Mucosa of rectum (tissue), 2 donors: ENCODE results near the gene CDH22.

Source experiments
- H3K27ac ChIP-seq, 2 donors: one replicate each; pipeline ENCODE4 v1.7.0; 2013; ENCODE audit warnings: inconsistent platforms in 2 of 2, low read depth in 2 of 2, low read length in 2 of 2
- H3K27me3 ChIP-seq, 2 donors: one replicate each; pipeline ENCODE4 v1.7.0; 2013; ENCODE audit warnings: low read length in 2 of 2; ENCODE audit not compliant: control insufficient read depth in 2 of 2, insufficient read depth in 2 of 2
- H3K36me3 ChIP-seq, 2 donors: one replicate each; pipeline ENCODE4 v1.7.0; 2013; ENCODE audit warnings: low read length in 2 of 2; ENCODE audit not compliant: control insufficient read depth in 2 of 2, insufficient read depth in 2 of 2
- H3K4me1 ChIP-seq, 2 donors: one replicate each; pipeline ENCODE4 v1.7.0; 2013; ENCODE audit warnings: low read length in 2 of 2, mild to moderate bottlenecking in 1 of 2; ENCODE audit not compliant: control insufficient read depth in 2 of 2, insufficient read depth in 2 of 2
- H3K4me3 ChIP-seq, 2 donors: one replicate each; pipeline ENCODE4 v1.7.0; 2013; ENCODE audit warnings: low read length in 2 of 2
- H3K9ac ChIP-seq, 2 donors: one replicate each; pipeline ENCODE4 v1.7.0; 2013; ENCODE audit warnings: low read length in 2 of 2, low read depth in 1 of 2, mild to moderate bottlenecking in 1 of 2
- H3K9me3 ChIP-seq, 2 donors: one replicate each; pipeline ENCODE4 v1.7.0; 2013; ENCODE audit warnings: low read length in 2 of 2; ENCODE audit not compliant: control insufficient read depth in 2 of 2
- donor health status: healthy.
- donor health status: Normal muscosa, but diverticular disease.

Gene CDH22

GRCh38 chr20:46351357-46352058 is 43.2 kb upstream of the CDH22 start:
- Histone ChIP-seq H3K4me3 (no peak overlapping the region), H3K36me3 (peaks cover 17 to 26% of the 10 kb centered on the region in 2 donors), H3K4me1 (no peaks in the 10 kb centered on the region), H3K9ac (no peak overlapping the region), H3K27me3 (no peaks in the 10 kb centered on the region), H3K9me3 (no peaks in the 10 kb centered on the region), H3K27ac (no peak overlapping the region)

DNA sequence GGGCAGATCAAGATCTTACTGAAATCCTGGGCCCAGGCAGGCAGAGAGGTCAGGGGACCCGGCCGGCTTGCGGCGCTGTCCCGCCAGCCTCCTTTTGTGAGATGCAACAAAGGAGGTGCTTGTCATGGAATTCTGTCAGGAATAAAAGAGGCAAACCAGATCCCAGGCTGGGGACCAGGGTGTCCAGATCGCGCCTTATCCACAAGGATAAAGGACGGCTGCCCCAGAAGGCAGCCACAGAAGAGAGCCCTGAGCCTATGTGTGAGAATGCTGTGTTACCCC is 42.6 kb upstream of the CDH22 start:
- Histone ChIP-seq H3K27me3 (no peaks in the 10 kb centered on the region), H3K36me3 (peaks cover 13 to 26% of the 10 kb centered on the region in 2 donors), H3K9me3 (no peaks in the 10 kb centered on the region), H3K4me1 (no peaks in the 10 kb centered on the region), H3K27ac (no peak overlapping the region), H3K4me3 (no peak overlapping the region), H3K9ac (no peak overlapping the region)

- Histone ChIP-seq H3K9me3 (no peaks in the 10 kb centered on the region), H3K4me3 (no peak overlapping the region), H3K4me1 (no peaks in the 10 kb centered on the region), H3K27ac (peak overlapping the region in 1 of 2 donors; percentile 53), H3K9ac (no peak overlapping the region), H3K27me3 (no peaks in the 10 kb centered on the region), H3K36me3 (peaks cover 9 to 25% of the 10 kb centered on the region in 2 donors)
Observed at GRCh38 chr20:46350201-46350985, 42.1 kb upstream of the CDH22 start.

GRCh38 chr20:46349742-46350056 is 41.4 kb upstream of the CDH22 start:
- Histone ChIP-seq H3K27me3 (no peaks in the 10 kb centered on the region), H3K4me3 (no peak overlapping the region), H3K9me3 (no peaks in the 10 kb centered on the region), H3K4me1 (no peaks in the 10 kb centered on the region), H3K27ac (peak overlapping the region in 1 of 2 donors; percentile 53), H3K36me3 (peaks cover 7 to 20% of the 10 kb centered on the region in 2 donors), H3K9ac (no peak overlapping the region)

DNA sequence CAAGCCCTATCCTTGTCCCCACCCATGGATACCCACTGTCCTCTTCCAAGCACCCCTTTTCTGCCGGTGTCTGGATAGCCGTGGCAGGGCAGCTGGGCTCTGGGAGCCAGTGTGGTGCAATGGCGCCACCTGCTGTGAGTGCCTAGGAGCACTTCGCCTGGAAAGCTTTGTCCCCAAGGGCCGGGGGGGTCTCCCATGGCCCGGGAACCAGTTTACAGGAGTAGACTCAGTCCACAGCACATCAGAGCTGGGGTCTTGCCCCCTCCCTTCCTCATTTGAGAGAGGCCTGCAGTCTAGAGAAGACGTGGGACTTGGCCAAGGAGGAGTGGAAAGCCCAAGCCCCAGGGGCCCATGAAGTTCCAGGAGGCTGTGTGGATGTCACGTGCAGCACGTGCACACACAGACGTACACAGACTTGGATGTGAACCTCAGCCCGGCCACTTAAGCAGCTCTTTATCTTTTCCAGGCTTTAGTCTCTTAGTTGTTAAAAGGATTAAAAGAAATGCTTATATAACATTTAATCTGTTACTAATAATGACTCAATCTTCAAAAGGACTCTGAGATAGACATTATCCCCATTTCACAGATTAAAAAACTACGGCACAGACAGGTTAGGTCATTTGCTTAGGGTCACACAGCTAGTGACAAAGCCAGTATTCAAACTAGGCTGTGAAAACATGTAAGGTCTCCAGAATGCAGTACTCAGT is 40.9 kb upstream of the CDH22 start:
- H3K27me3 ChIP-seq: peaks cover under 1 to 3% of the 10 kb centered on the region in 2 donors
- no peak overlapping the region for H3K9ac ChIP-seq
- H3K9me3 ChIP-seq: no peaks in the 10 kb centered on the region
- H3K27ac ChIP-seq: no peak overlapping the region
- H3K36me3 ChIP-seq: peaks cover 7 to 16% of the 10 kb centered on the region in 2 donors
- H3K4me1 ChIP-seq: no peaks in the 10 kb centered on the region
- no peak overlapping the region for H3K4me3 ChIP-seq

- Histone ChIP-seq H3K27ac (no peak overlapping the region), H3K27me3 (peaks cover 5 to 6% of the 10 kb centered on the region in 2 donors), H3K36me3 (peaks cover 7 to 16% of the 10 kb centered on the region in 2 donors), H3K9ac (no peak overlapping the region), H3K4me1 (peaks cover 0 to 3% of the 10 kb centered on the region in 2 donors), H3K4me3 (no peak overlapping the region), H3K9me3 (no peaks in the 10 kb centered on the region)
Observed at GRCh38 chr20:46347841-46348803, 39.8 kb upstream of the CDH22 start.

GRCh38 chr20:46346770-46347169 is 38.5 kb upstream of the CDH22 start:
- Histone ChIP-seq H3K4me1 (peaks cover 0 to 3% of the 10 kb centered on the region in 2 donors), H3K36me3 (peaks cover 7 to 16% of the 10 kb centered on the region in 2 donors), H3K27ac (no peak overlapping the region), H3K4me3 (no peak overlapping the region), H3K9ac (no peak overlapping the region), H3K9me3 (no peaks in the 10 kb centered on the region), H3K27me3 (peaks cover 15 to 18% of the 10 kb centered on the region in 2 donors)

GRCh38 chr20:46344488-46345162 is 36.3 kb upstream of the CDH22 start:
- Histone ChIP-seq H3K36me3 (peaks cover 0 to 4% of the 10 kb centered on the region in 2 donors), H3K4me3 (no peak overlapping the region), H3K4me1 (peaks cover 0 to 3% of the 10 kb centered on the region in 2 donors), H3K9ac (no peak overlapping the region), H3K27me3 (peaks cover 21 to 29% of the 10 kb centered on the region in 2 donors), H3K27ac (no peak overlapping the region), H3K9me3 (no peaks in the 10 kb centered on the region)

GRCh38 chr20:46343975-46344357 is 35.7 kb upstream of the CDH22 start:
- H3K9ac ChIP-seq: no peak overlapping the region
- peaks cover 0 to 3% of the 10 kb centered on the region in 2 donors for H3K4me1 ChIP-seq
- no peaks in the 10 kb centered on the region for H3K9me3 ChIP-seq
- no peak overlapping the region for H3K27ac ChIP-seq
- no peak overlapping the region for H3K4me3 ChIP-seq
- H3K27me3 ChIP-seq: peaks cover 25 to 36% of the 10 kb centered on the region in 2 donors
- peaks cover 0 to 4% of the 10 kb centered on the region in 2 donors for H3K36me3 ChIP-seq
